HepG2 (cell line): ENCODE data around the gene AK8. TPM values are rescaled to one million over a fixed set of nuclear protein-coding genes. Genes with fewer than 3 reads are reported as not detected.

Experiments
- ATAC-seq: fragments of 200-7000 bp; cut with Tn5 transposase; 3 replicates; pipeline ENCODE4 v1.9.1; 2020; ENCODE audit warnings: mild to moderate bottlenecking, moderate library complexity
- BruUV-seq: library from RNA; stranded (reverse); fragments of 400-500 nt; replicated peaks from 2 replicates; lab custom pipeline; 2021; lab: Mats Ljungman, UMichigan
- CTCF ChIA-PET: fragments of 300-600 bp; formaldehyde crosslinking; extraction: SDS; loops from one replicate; lab custom pipeline; 2021; ENCODE audit warnings: low total read pairs, inconsistent platforms, low intra/inter-chr PET ratio; lab: Yijun Ruan, JAX
- POLR2A ChIA-PET: fragments of 350-600 bp; sonication (Branson Sonifier 250); formaldehyde crosslinking; loops from one replicate; lab custom pipeline; 2020; ENCODE audit warnings: antibody characterized with exemption, inconsistent platforms; lab: Yijun Ruan, JAX
- DNase-seq: peaks from one replicate; pipeline ENCODE4 v3.0.0-alpha.2; 2015; ENCODE audit warnings: low spot score
- FAIRE-seq: peaks from 3 replicates; lab custom pipeline; 2011; peaks lifted over from hg19 to GRCh38; lab: Jason Lieb, UNC
- H2AFZ ChIP-seq: one replicate; pipeline ENCODE4 v1.6.1; 2011; ENCODE audit warnings: low read length, inconsistent platforms
- H3K27ac ChIP-seq: fragments of 300-600 bp; 3 replicates; pipeline ENCODE4 v1.8.0; 2011; ENCODE audit warnings: mixed run types, mild to moderate bottlenecking, mixed read lengths, low read length, inconsistent platforms; ENCODE audit not compliant: insufficient read depth; ENCODE audit errors: extremely low read length
- H3K27me3 ChIP-seq, 2 experiments: fragments of 200-600 bp in 1 of 2; 2 replicates in 1 of 2; 3 replicates in 1 of 2; pipeline versions ENCODE4 v1.6.0 to v1.8.0; 2011; ENCODE audit warnings: low read length in 2 of 2, mild to moderate bottlenecking in 2 of 2, moderate library complexity in 2 of 2, inconsistent platforms in 1 of 2; ENCODE audit not compliant: insufficient read depth in 2 of 2, control insufficient read depth in 1 of 2
- H3K36me3 ChIP-seq, 2 experiments: fragments of 200-600 bp in 1 of 2; replicated peaks in 1 of 2; 2 replicates in 1 of 2; 3 replicates in 1 of 2; pipeline versions ENCODE4 v1.5.1 to v1.8.0; 2011; ENCODE audit warnings: low read length in 2 of 2, inconsistent platforms in 1 of 2; ENCODE audit not compliant: insufficient read depth in 2 of 2, control insufficient read depth in 1 of 2
- H3K4me1 ChIP-seq: 2 replicates; pipeline ENCODE4 v1.5.1; 2012; ENCODE audit warnings: low read length, inconsistent platforms; ENCODE audit not compliant: insufficient read depth
- H3K4me2 ChIP-seq: 2 replicates; pipeline ENCODE4 v1.6.0; 2011; ENCODE audit warnings: low read depth, low read length, inconsistent platforms
- H3K4me3 ChIP-seq, 3 experiments: fragments of 200-600 bp in 1 of 3; sonication (generic), shearing (Covaris generic) in 1 of 3; replicated peaks in 1 of 3; 2 replicates each; pipeline ENCODE4 v1.5.1; 2011 to 2016; ENCODE audit warnings: low read length in 3 of 3, inconsistent platforms in 2 of 3, low read depth in 2 of 3, mild to moderate bottlenecking in 2 of 3, control low read depth in 1 of 3, mixed read lengths in 1 of 3; ENCODE audit not compliant: insufficient read depth in 1 of 3
- H3K79me2 ChIP-seq: one replicate; pipeline ENCODE4 v1.6.1; 2011; ENCODE audit warnings: low read length, inconsistent platforms; ENCODE audit not compliant: insufficient read depth
- H3K9ac ChIP-seq: 2 replicates; pipeline ENCODE4 v1.6.0; 2011; ENCODE audit warnings: mild to moderate bottlenecking, low read depth, low read length, inconsistent platforms; ENCODE audit not compliant: insufficient read depth
- H3K9me3 ChIP-seq: 2 replicates; pipeline ENCODE4 v1.5.1; 2012; ENCODE audit warnings: mild to moderate bottlenecking, low read length
- H4K20me1 ChIP-seq: 2 replicates; pipeline ENCODE4 v1.6.0; 2011; ENCODE audit warnings: inconsistent platforms, mild to moderate bottlenecking, low read length, moderate library complexity; ENCODE audit not compliant: insufficient read depth
- AHDC1 ChIP-seq: sonication (generic); formaldehyde crosslinking; IDR thresholded peaks from 2 replicates; pipeline ENCODE4 v1.5.1; 2020; ENCODE audit warnings: mild to moderate bottlenecking, missing genetic modification reagents, borderline replicate concordance
- KDM1A ChIP-seq: IDR thresholded peaks from 2 replicates; pipeline ENCODE4 v1.6.1; 2016; ENCODE audit warnings: missing compliant biosample characterization
- MXD4 ChIP-seq: IDR thresholded peaks from 2 replicates; pipeline ENCODE4 v1.6.1; 2016; ENCODE audit warnings: mild to moderate bottlenecking, missing biosample characterization, missing genetic modification reagents
- RBM22 ChIP-seq: fragments of 200-400 bp; formaldehyde crosslinking; optimal IDR thresholded peaks from 2 replicates; pipeline ENCODE3; 2017; ENCODE audit warnings: mild to moderate bottlenecking, low read length, moderate library complexity
- TEAD3 ChIP-seq: optimal IDR thresholded peaks from 2 replicates; pipeline ENCODE3; 2016; ENCODE audit warnings: borderline replicate concordance
- ZNF75D ChIP-seq: sonication (generic); formaldehyde crosslinking; IDR thresholded peaks from 2 replicates; pipeline ENCODE4 v1.8.1; 2023; ENCODE audit warnings: missing genetic modification reagents, mild to moderate bottlenecking, borderline replicate concordance
- WGBS: methylation state at CpG from one replicate; pipeline ENCODE4 v1.1.6; 2017; ENCODE audit warnings: low lambda C conversion rate; 5-methylcytosine and 5-hydroxymethylcytosine counted together
- in situ Hi-C: cut with HindIII; loops from 2 replicates; pipeline ENCODE4 v1.10.0; 2017; ENCODE audit warnings: low pct_unique_long_range_greater_than_20kb; ENCODE audit not compliant: extremely low pct_ligation_motif_present
- intact Hi-C: fragments of 100-400 bp; cut with micrococcal nuclease; formaldehyde crosslinking; loops from one replicate; pipeline ENCODE4 v1.10.0; 2022; ENCODE audit not compliant: unreplicated experiment
- polyA plus RNA-seq, 8 experiments: library from polyadenylated mRNA; depleted of rRNA in 3 of 8; stranded (reverse) in 7 of 8; unstranded in 1 of 8; fragments of >200 nt; fragmentation: Illumina TruSeq in 4 of 8; extraction: Trizol in 4 of 8; gene quantifications; 2 replicates each; pipeline versions ENCODE4 v1.2.1 to v1.2.3, GENCODE V29; 2011 to 2016; ENCODE audit warnings: low read depth in 4 of 8, missing spikeins in 1 of 8, mixed read lengths in 1 of 8; ENCODE audit not compliant: insufficient read depth in 1 of 8
- total RNA-seq, 5 experiments: library from RNA; depleted of rRNA; stranded (reverse); fragments of >200 nt; fragmentation: Illumina TruSeq; extraction: Trizol; gene quantifications; 2 replicates each; pipeline ENCODE4 v1.2.3, GENCODE V29; 2016; ENCODE audit warnings: low read depth in 1 of 5
- TF ChIP-seq, protein P1 (sequence below): sonication (generic); formaldehyde crosslinking; IDR thresholded peaks from 2 replicates; pipeline ENCODE4 v1.4.0; 2020; ENCODE audit warnings: missing genetic modification reagents, borderline replicate concordance
- TF ChIP-seq, protein P2 (sequence below): sonication (generic); formaldehyde crosslinking; IDR thresholded peaks from 2 replicates; pipeline ENCODE4 v1.5.0; 2020; ENCODE audit warnings: mild to moderate bottlenecking, missing genetic modification reagents
- TF ChIP-seq, protein P3 (sequence below): IDR thresholded peaks from 2 replicates; pipeline ENCODE4 v1.6.1; 2012; ENCODE audit warnings: low read depth, low read length, improper control_type of control experiment

The AK8 gene
- total and polyA plus RNA-seq, 2 of the 13 experiments (the other 11 are each of a cell fraction or from before 2014, with no cell fraction given) = 0.11 TPM; not detected in 1

DNA sequence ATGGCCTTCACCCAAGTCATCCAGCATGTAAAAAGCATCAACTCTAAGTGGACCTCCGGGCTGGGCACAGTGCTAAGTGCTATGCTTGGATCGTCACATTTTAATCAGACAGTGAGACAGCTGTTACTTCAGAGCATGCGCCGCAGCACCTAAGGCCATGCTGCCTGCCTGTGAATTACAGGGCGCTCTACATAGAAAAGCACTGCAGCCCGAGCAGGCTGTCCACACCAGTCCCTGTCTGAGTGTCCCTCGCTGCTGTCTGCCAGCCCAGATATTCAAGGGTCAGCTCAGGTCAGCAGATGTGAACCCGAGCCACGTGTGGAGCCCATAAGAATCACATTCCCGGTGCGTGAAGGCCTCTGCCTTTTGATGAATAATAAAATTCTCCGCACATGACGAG, 37.1 kb downstream of the AK8 start (continued):
- TF ChIP-seq AHDC1 (CRISPR knock-in tag) = no peak

- Histone ChIP-seq H3K4me3 (no peak overlapping the region), H3K4me2 (no peak overlapping the region), H3K9me3 (no peaks in the 10 kb centered on the region), H2AFZ (no peak overlapping the region), H3K27me3 (peaks cover 0 to 3% of the 10 kb centered on the region in 2 experiments; a peak in 3 of 5 replicates), H3K36me3 (no peaks in the 10 kb centered on the region), H3K79me2 (no peaks in the 10 kb centered on the region), H3K27ac (no peak overlapping the region), H3K4me1 (0 out of 2 replicates have a peak, but pooled peaks cover 12% of the 10 kb centered on the region), H4K20me1 (no peaks in the 10 kb centered on the region), H3K9ac (no peak overlapping the region)
- FAIRE-seq (no peak), DNase-seq (no peak), ATAC-seq (no peak)
- intact Hi-C loops (no loop called here), in situ Hi-C loops (no loop called here)
- no TSS peak for BruUV-seq
- 77% methylated on average over 4 of the region's 4 CpGs for WGBS
- ChIA-PET CTCF (no interaction called here), POLR2A (no interaction called here)
- TF ChIP-seq ZNF75D (CRISPR knock-in tag) = no peak
- TF ChIP-seq RBM22 = no peak
- TF ChIP-seq TEAD3 = no peak
- TF ChIP-seq, protein P1, sequence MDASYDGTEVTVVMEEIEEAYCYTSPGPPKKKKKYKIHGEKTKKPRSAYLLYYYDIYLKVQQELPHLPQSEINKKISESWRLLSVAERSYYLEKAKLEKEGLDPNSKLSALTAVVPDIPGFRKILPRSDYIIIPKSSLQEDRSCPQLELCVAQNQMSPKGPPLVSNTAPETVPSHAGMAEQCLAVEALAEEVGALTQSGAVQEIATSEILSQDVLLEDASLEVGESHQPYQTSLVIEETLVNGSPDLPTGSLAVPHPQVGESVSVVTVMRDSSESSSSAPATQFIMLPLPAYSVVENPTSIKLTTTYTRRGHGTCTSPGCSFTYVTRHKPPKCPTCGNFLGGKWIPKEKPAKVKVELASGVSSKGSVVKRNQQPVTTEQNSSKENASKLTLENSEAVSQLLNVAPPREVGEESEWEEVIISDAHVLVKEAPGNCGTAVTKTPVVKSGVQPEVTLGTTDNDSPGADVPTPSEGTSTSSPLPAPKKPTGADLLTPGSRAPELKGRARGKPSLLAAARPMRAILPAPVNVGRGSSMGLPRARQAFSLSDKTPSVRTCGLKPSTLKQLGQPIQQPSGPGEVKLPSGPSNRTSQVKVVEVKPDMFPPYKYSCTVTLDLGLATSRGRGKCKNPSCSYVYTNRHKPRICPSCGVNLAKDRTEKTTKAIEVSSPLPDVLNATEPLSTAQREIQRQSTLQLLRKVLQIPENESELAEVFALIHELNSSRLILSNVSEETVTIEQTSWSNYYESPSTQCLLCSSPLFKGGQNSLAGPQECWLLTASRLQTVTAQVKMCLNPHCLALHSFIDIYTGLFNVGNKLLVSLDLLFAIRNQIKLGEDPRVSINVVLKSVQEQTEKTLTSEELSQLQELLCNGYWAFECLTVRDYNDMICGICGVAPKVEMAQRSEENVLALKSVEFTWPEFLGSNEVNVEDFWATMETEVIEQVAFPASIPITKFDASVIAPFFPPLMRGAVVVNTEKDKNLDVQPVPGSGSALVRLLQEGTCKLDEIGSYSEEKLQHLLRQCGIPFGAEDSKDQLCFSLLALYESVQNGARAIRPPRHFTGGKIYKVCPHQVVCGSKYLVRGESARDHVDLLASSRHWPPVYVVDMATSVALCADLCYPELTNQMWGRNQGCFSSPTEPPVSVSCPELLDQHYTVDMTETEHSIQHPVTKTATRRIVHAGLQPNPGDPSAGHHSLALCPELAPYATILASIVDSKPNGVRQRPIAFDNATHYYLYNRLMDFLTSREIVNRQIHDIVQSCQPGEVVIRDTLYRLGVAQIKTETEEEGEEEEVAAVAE (CRISPR knock-in tag) = no peak
- TF ChIP-seq, protein P2, sequence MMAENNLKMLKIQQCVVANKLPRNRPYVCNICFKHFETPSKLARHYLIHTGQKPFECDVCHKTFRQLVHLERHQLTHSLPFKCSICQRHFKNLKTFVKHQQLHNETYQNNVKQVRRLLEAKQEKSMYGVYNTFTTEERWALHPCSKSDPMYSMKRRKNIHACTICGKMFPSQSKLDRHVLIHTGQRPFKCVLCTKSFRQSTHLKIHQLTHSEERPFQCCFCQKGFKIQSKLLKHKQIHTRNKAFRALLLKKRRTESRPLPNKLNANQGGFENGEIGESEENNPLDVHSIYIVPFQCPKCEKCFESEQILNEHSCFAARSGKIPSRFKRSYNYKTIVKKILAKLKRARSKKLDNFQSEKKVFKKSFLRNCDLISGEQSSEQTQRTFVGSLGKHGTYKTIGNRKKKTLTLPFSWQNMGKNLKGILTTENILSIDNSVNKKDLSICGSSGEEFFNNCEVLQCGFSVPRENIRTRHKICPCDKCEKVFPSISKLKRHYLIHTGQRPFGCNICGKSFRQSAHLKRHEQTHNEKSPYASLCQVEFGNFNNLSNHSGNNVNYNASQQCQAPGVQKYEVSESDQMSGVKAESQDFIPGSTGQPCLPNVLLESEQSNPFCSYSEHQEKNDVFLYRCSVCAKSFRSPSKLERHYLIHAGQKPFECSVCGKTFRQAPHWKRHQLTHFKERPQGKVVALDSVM (CRISPR knock-in tag) = no peak
- no peak for TF ChIP-seq KDM1A (CRISPR knock-in tag)
- no peak for TF ChIP-seq MXD4 (CRISPR knock-in tag)
- TF ChIP-seq, protein P3, sequence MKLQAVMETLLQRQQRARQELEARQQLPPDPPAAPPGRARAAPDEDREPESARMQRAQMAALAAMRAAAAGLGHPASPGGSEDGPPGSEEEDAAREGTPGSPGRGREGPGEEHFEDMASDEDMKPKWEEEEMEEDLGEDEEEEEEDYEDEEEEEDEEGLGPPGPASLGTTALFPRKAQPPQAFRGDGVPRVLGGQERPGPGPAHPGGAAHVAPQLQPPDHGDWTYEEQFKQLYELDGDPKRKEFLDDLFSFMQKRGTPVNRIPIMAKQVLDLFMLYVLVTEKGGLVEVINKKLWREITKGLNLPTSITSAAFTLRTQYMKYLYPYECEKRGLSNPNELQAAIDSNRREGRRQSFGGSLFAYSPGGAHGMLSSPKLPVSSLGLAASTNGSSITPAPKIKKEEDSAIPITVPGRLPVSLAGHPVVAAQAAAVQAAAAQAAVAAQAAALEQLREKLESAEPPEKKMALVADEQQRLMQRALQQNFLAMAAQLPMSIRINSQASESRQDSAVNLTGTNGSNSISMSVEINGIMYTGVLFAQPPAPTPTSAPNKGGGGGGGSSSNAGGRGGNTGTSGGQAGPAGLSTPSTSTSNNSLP = no peak
These were observed 39.8 kb downstream of the AK8 start for GRCh38 chr9:132838291-132838690.
